ENCODE results near the gene SCAF8. TPM values are rescaled to one million over a fixed set of nuclear protein-coding genes. Genes with fewer than 3 reads are reported as not detected.
A peak's percentile ranks its signal among the peaks of the same experiment; 100 is the strongest.

Gene SCAF8
- polyA plus RNA-seq (2012; ENCODE audit: insufficient read length, low read depth): 16.8 TPM

GRCh38 chr6:154733183-154733625, at the start of gene SCAF8:
Gene SCAF8, plus strand, starts transcription at chr6:154733416. Its CDS starts 485 bp downstream, at chr6:154733901.
- TF ChIP-seq TAF1 (IDR thresholded peaks at IDR 0.05; ENCODE audit: borderline replicate concordance, insufficient read depth, low read length) (peak; percentile 92), SIN3A (IDR thresholded peaks at IDR 0.05; ENCODE audit: borderline replicate concordance, insufficient read depth, low read length) (no peak), POLR2AphosphoS5 (IDR thresholded peaks at IDR 0.05; ENCODE audit: low read depth, low read length) (peak; percentile 42; the same call in 1 of the 2 replicates), FOXP2 (optimal IDR thresholded peaks at IDR 0.05; ENCODE audit: borderline replicate concordance, extremely low read depth, extremely low read length, insufficient read depth) (peak; percentile 83), REST (IDR thresholded peaks at IDR 0.05; ENCODE audit: insufficient read depth in 1 of 2, low read depth in 2 of 2, low read length in 2 of 2) (peak in 1 of 2 experiments; percentile 51; a peak in 2 of 4 replicates)

GRCh38 chr6:154683756-154684523, 49.3 kb upstream of the SCAF8 start:
- no peak for TF ChIP-seq TAF1 (IDR thresholded peaks at IDR 0.05; ENCODE audit: borderline replicate concordance, insufficient read depth, low read length)
- no peak for TF ChIP-seq SIN3A (IDR thresholded peaks at IDR 0.05; ENCODE audit: borderline replicate concordance, insufficient read depth, low read length)
- no peak for TF ChIP-seq POLR2AphosphoS5 (IDR thresholded peaks at IDR 0.05; ENCODE audit: low read depth, low read length)
- no peak for TF ChIP-seq REST (IDR thresholded peaks at IDR 0.05; ENCODE audit: insufficient read depth in 1 of 2, low read depth in 2 of 2, low read length in 2 of 2)
- no peak for TF ChIP-seq FOXP2 (optimal IDR thresholded peaks at IDR 0.05; ENCODE audit: borderline replicate concordance, extremely low read depth, extremely low read length, insufficient read depth)

GRCh38 chr6:154686162-154686561, 47.1 kb upstream of the SCAF8 start:
- TF ChIP-seq SIN3A (IDR thresholded peaks at IDR 0.05; ENCODE audit: borderline replicate concordance, insufficient read depth, low read length) (no peak), REST (IDR thresholded peaks at IDR 0.05; ENCODE audit: insufficient read depth in 1 of 2, low read depth in 2 of 2, low read length in 2 of 2) (no peak), FOXP2 (optimal IDR thresholded peaks at IDR 0.05; ENCODE audit: borderline replicate concordance, extremely low read depth, extremely low read length, insufficient read depth) (no peak), POLR2AphosphoS5 (IDR thresholded peaks at IDR 0.05; ENCODE audit: low read depth, low read length) (no peak), TAF1 (IDR thresholded peaks at IDR 0.05; ENCODE audit: borderline replicate concordance, insufficient read depth, low read length) (no peak)

GRCh38 chr6:154689493-154690255, 43.5 kb upstream of the SCAF8 start:
- TF ChIP-seq POLR2AphosphoS5 (IDR thresholded peaks at IDR 0.05; ENCODE audit: low read depth, low read length) (no peak), FOXP2 (optimal IDR thresholded peaks at IDR 0.05; ENCODE audit: borderline replicate concordance, extremely low read depth, extremely low read length, insufficient read depth) (no peak), TAF1 (IDR thresholded peaks at IDR 0.05; ENCODE audit: borderline replicate concordance, insufficient read depth, low read length) (no peak), SIN3A (IDR thresholded peaks at IDR 0.05; ENCODE audit: borderline replicate concordance, insufficient read depth, low read length) (no peak), REST (IDR thresholded peaks at IDR 0.05; ENCODE audit: insufficient read depth in 1 of 2, low read depth in 2 of 2, low read length in 2 of 2) (no peak)

All from PFSK-1 (cell line).